HepG2 (cell line): Measurements from ENCODE around the gene NPC1. TPM values are rescaled to one million over a fixed set of nuclear protein-coding genes. Genes with fewer than 3 reads are reported as not detected.

Experiments used
- ADNP ChIP-seq: sonication (generic); formaldehyde crosslinking; IDR thresholded peaks from 2 replicates; pipeline ENCODE4 v1.4.0; 2020; ENCODE audit warnings: missing genetic modification reagents
- ARID4A ChIP-seq: sonication (generic); formaldehyde crosslinking; IDR thresholded peaks from 2 replicates; pipeline ENCODE4 v1.5.0; 2020; ENCODE audit warnings: mild to moderate bottlenecking, missing genetic modification reagents, borderline replicate concordance
- ARNT ChIP-seq: fragments of 450-650 bp; IDR thresholded peaks from 2 replicates; pipeline ENCODE4 v1.6.1; 2017
- CBX1 ChIP-seq: IDR thresholded peaks from one replicate; pipeline ENCODE4 v1.6.1; 2016; ENCODE audit warnings: antibody characterized with exemption, low read depth
- ELF1 ChIP-seq: sonication (generic); formaldehyde crosslinking; IDR thresholded peaks from 2 replicates; pipeline ENCODE4 v1.4.0; 2020; ENCODE audit warnings: missing genetic modification reagents
- FOSL2 ChIP-seq: sonication (generic); formaldehyde crosslinking; IDR thresholded peaks from 2 replicates; pipeline ENCODE4 v1.4.0; 2020; ENCODE audit warnings: missing genetic modification reagents
- FOXP4 ChIP-seq: sonication (generic); formaldehyde crosslinking; IDR thresholded peaks from 2 replicates; pipeline ENCODE4 v1.4.0; 2020; ENCODE audit warnings: missing genetic modification reagents
- HOXA3 ChIP-seq: sonication (generic); formaldehyde crosslinking; IDR thresholded peaks from 2 replicates; pipeline ENCODE4 v1.5.0; 2020; ENCODE audit warnings: missing genetic modification reagents
- MAX ChIP-seq: IDR thresholded peaks from 2 replicates; pipeline ENCODE4 v1.6.1; 2012; ENCODE audit warnings: inconsistent platforms
- MED1 ChIP-seq: sonication (generic); formaldehyde crosslinking; IDR thresholded peaks from 2 replicates; pipeline ENCODE4 v1.4.0; 2020; ENCODE audit warnings: missing genetic modification reagents
- MYC ChIP-seq: sonication (generic); formaldehyde crosslinking; IDR thresholded peaks from 2 replicates; pipeline ENCODE4 v1.9.0; 2021; ENCODE audit warnings: missing genetic modification reagents, borderline replicate concordance
- POLR2AphosphoS2 ChIP-seq: IDR thresholded peaks from 2 replicates; pipeline ENCODE4 v1.6.1; 2011; ENCODE audit warnings: low read depth, low read length, improper control_type of control experiment
- RBFOX2 ChIP-seq: fragments of 200-400 bp; formaldehyde crosslinking; IDR thresholded peaks from 2 replicates; pipeline ENCODE4 v1.6.1; 2017; ENCODE audit warnings: low read depth, mild to moderate bottlenecking, low read length
- REPIN1 ChIP-seq: sonication (generic); formaldehyde crosslinking; IDR thresholded peaks from 2 replicates; pipeline ENCODE4 v1.8.0; 2022; ENCODE audit warnings: missing genetic modification reagents, low read depth, mild to moderate bottlenecking, borderline replicate concordance
- TEAD2 ChIP-seq: sonication (generic); formaldehyde crosslinking; IDR thresholded peaks from 2 replicates; pipeline ENCODE4 v1.9.0; 2021; ENCODE audit warnings: missing genetic modification reagents
- ZBTB7A ChIP-seq: sonication (generic); formaldehyde crosslinking; IDR thresholded peaks from 2 replicates; pipeline ENCODE4 v1.8.0; 2022; ENCODE audit warnings: mild to moderate bottlenecking, missing genetic modification reagents
- ZFY ChIP-seq: sonication (generic); formaldehyde crosslinking; IDR thresholded peaks from 2 replicates; pipeline ENCODE4 v1.4.0; 2020; ENCODE audit warnings: missing genetic modification reagents
- ZKSCAN8 ChIP-seq: IDR thresholded peaks from 2 replicates; pipeline ENCODE4 v1.6.1; 2016; ENCODE audit warnings: borderline replicate concordance, missing genetic modification reagents, missing compliant biosample characterization
- ZNF44 ChIP-seq: sonication (generic); formaldehyde crosslinking; IDR thresholded peaks from 2 replicates; pipeline ENCODE4 v1.5.1; 2020; ENCODE audit warnings: mild to moderate bottlenecking, missing genetic modification reagents
- ZNF547 ChIP-seq: sonication (generic); formaldehyde crosslinking; IDR thresholded peaks from 2 replicates; pipeline ENCODE4 v1.5.1; 2020; ENCODE audit warnings: mild to moderate bottlenecking, missing genetic modification reagents
- ZNF557 ChIP-seq: sonication (generic); formaldehyde crosslinking; IDR thresholded peaks from 2 replicates; pipeline ENCODE4 v1.4.0; 2020; ENCODE audit warnings: missing genetic modification reagents
- ZNF792 ChIP-seq: IDR thresholded peaks from 2 replicates; pipeline ENCODE4 v1.6.1; 2016
- ZSCAN20 ChIP-seq: sonication (generic); formaldehyde crosslinking; IDR thresholded peaks from 2 replicates; pipeline ENCODE4 v1.4.0; 2020; ENCODE audit warnings: missing genetic modification reagents, mild to moderate bottlenecking, borderline replicate concordance
- polyA plus RNA-seq, 8 experiments: library from polyadenylated mRNA; depleted of rRNA in 3 of 8; stranded (reverse) in 7 of 8; unstranded in 1 of 8; fragments of >200 nt; fragmentation: Illumina TruSeq in 4 of 8; extraction: Trizol in 4 of 8; gene quantifications; 2 replicates each; pipeline versions ENCODE4 v1.2.1 to v1.2.3, GENCODE V29; 2011 to 2016; ENCODE audit warnings: low read depth in 4 of 8, missing spikeins in 1 of 8, mixed read lengths in 1 of 8; ENCODE audit not compliant: insufficient read depth in 1 of 8
- total RNA-seq, 5 experiments: library from RNA; depleted of rRNA; stranded (reverse); fragments of >200 nt; fragmentation: Illumina TruSeq; extraction: Trizol; gene quantifications; 2 replicates each; pipeline ENCODE4 v1.2.3, GENCODE V29; 2016; ENCODE audit warnings: low read depth in 1 of 5
- TF ChIP-seq, protein P1 (sequence below): sonication (generic); formaldehyde crosslinking; IDR thresholded peaks from 2 replicates; pipeline ENCODE4 v1.8.0; 2022; ENCODE audit warnings: missing genetic modification reagents, low read depth, mild to moderate bottlenecking, borderline replicate concordance

NPC1 gene
- total and polyA plus RNA-seq, 2 of the 13 experiments (the other 11 are each of a cell fraction or from before 2014, with no cell fraction given), result 46.5 to 114 TPM

- TF ChIP-seq HOXA3 (CRISPR knock-in tag) (0 out of 2 replicates have a peak, but pooled peaks have one; percentile 34), ARID4A (no peak; the same call in 1 of the 2 replicates), ZKSCAN8 (no peak), TEAD2 (CRISPR knock-in tag) (no peak), RBFOX2 (0 out of 2 replicates have a peak, but pooled peaks have one; percentile 22), ELF1 (0 out of 2 replicates have a peak, but pooled peaks have one; percentile 17), FOXP4 (peak; percentile 49; the same call in 1 of the 2 replicates), CBX1 (peak; percentile 52), ADNP (CRISPR knock-in tag) (peak; percentile 90), ZSCAN20 (CRISPR knock-in tag) (no peak), ZBTB7A (no peak), ZFY (CRISPR knock-in tag) (peak; percentile 34; the same call in 1 of the 2 replicates), ZNF792 (CRISPR knock-in tag) (peak; percentile 37; the same call in 1 of the 2 replicates), POLR2AphosphoS2 (no peak), ZNF557 (CRISPR knock-in tag) (0 out of 2 replicates have a peak, but pooled peaks have one; percentile 59), FOSL2 (0 out of 2 replicates have a peak, but pooled peaks have one; percentile 6), MAX (peak; percentile 21; the same call in 1 of the 2 replicates), ARNT (no peak), ZNF44 (CRISPR knock-in tag) (peak; percentile 52; the same call in 1 of the 2 replicates), ZNF547 (0 out of 2 replicates have a peak, but pooled peaks have one; percentile 9), MED1 (CRISPR knock-in tag) (0 out of 2 replicates have a peak, but pooled peaks have one; percentile 26), REPIN1 (CRISPR knock-in tag) (peak; percentile 33; the same call in 1 of the 2 replicates), MYC (CRISPR knock-in tag) (peak; percentile 49; the same call in 1 of the 2 replicates)
- TF ChIP-seq, protein P1, sequence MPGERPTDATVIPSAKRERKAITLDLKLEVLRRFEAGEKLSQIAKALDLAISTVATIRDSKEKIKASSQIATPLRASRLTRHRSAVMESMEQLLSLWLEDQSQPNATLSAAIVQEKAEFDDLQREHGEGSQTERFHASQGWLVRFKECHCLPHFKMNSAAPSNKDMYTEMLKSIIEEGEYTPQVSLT, result no peak
Measured at GRCh38 chr18:23487738-23488570, 98.4 kb downstream of the NPC1 start (continued).
